HG02623 (cell line): Measurements from ENCODE around the gene FAM217A.

Experiments used
- ATAC-seq: cut with Tn5 transposase; IDR thresholded peaks from one replicate; pipeline ENCODE4 v1.9.1; 2021; ENCODE audit warnings: moderate library complexity; ENCODE audit not compliant: unreplicated experiment

The FAM217A gene

GRCh38 chr6:4085332-4085700, 6.4 kb upstream of the FAM217A start:
- no peak for ATAC-seq

- ATAC-seq = no peak
Measured at GRCh38 chr6:4084444-4085331, 5.8 kb upstream of the FAM217A start.

- ATAC-seq = no peak
Measured at GRCh38 chr6:4074478-4075235, 4.3 kb downstream of the FAM217A start.

- no peak for ATAC-seq
Measured at GRCh38 chr6:4071330-4071729, 7.6 kb downstream of the FAM217A start.

- no peak for ATAC-seq
Measured at GRCh38 chr6:4069199-4069598, 9.7 kb downstream of the FAM217A start.

- no peak for ATAC-seq
Measured at GRCh38 chr6:4067673-4068072, 11.3 kb downstream of the FAM217A start.

GRCh38 chr6:4066029-4066755, 12.7 kb downstream of the FAM217A start:
- ATAC-seq = no peak

GRCh38 chr6:4059115-4059777, 19.7 kb downstream of the FAM217A start:
- no peak for ATAC-seq

- ATAC-seq = no peak
Measured at GRCh38 chr6:4057036-4057435, 21.9 kb downstream of the FAM217A start.

- ATAC-seq = no peak
Measured at GRCh38 chr6:4055420-4056041, 23.4 kb downstream of the FAM217A start.

GRCh38 chr6:4049246-4049645, 29.7 kb downstream of the FAM217A start:
- no peak for ATAC-seq

GRCh38 chr6:4041480-4041879, 37.5 kb downstream of the FAM217A start:
- no peak for ATAC-seq

GRCh38 chr6:4039348-4039747, 39.6 kb downstream of the FAM217A start:
- no peak for ATAC-seq

- no peak for ATAC-seq
Measured at GRCh38 chr6:4036581-4036980, 42.4 kb downstream of the FAM217A start.

GRCh38 chr6:4032475-4032874, 46.5 kb downstream of the FAM217A start:
- ATAC-seq = no peak

GRCh38 chr6:4031442-4031841, 47.5 kb downstream of the FAM217A start:
- no peak for ATAC-seq

- ATAC-seq = no peak
Measured at GRCh38 chr6:4030669-4031068, 48.3 kb downstream of the FAM217A start.

GRCh38 chr6:4029687-4030086, 49.2 kb downstream of the FAM217A start:
- ATAC-seq = no peak

- no peak for ATAC-seq
Measured at GRCh38 chr6:4028051-4028450, 50.9 kb downstream of the FAM217A start.

GRCh38 chr6:4025681-4026080, 53.3 kb downstream of the FAM217A start:
- no peak for ATAC-seq

GRCh38 chr6:4023240-4023639, 55.7 kb downstream of the FAM217A start:
- ATAC-seq = no peak
